ENCODE measurements around the gene AP1B1. TPM values are rescaled to one million over a fixed set of nuclear protein-coding genes. Genes with fewer than 3 reads are reported as not detected.

AP1B1 gene
- total RNA-seq, 1 experiment from 2014 or later, result 77.9 TPM

- CTCF ChIA-PET, result no interaction called here
- Mint-ChIP-seq H3K36me3 (peaks cover 58% of the 10 kb centered on the region), H3K27me3 (ENCODE audit: low read depth) (no peaks in the 10 kb centered on the region), H3K4me1 (0 out of 2 replicates have a peak, but pooled peaks cover under 1% of the 10 kb centered on the region), H3K27ac (0 out of 2 replicates have a peak overlapping the region, but pooled peaks have one; percentile 11), H3K4me3 (no peak overlapping the region), H3K9me3 (no peaks in the 10 kb centered on the region)
- POLR2A ChIA-PET, result interaction anchor here (0.6 kb wide), 1 partner anchor 84 kb away, joined by 3 read pairs; no protein-coding TSS in a partner anchor
- DNase-seq (ENCODE audit: low spot score) (no peak), ATAC-seq (no peak)
- TF ChIP-seq FOXJ3 (CRISPR knock-in tag; IDR thresholded peaks at IDR 0.05; ENCODE audit: borderline replicate concordance) (no peak), STAT6 (CRISPR knock-in tag; conservative IDR thresholded peaks at IDR 0.05; ENCODE audit: low read depth) (no peak), ETV6 (CRISPR knock-in tag; IDR thresholded peaks at IDR 0.05) (no peak), GTF2I (CRISPR knock-in tag; conservative IDR thresholded peaks at IDR 0.05) (no peak), IRF1 (CRISPR knock-in tag; IDR thresholded peaks at IDR 0.05) (no peak), SOX15 (CRISPR knock-in tag; IDR thresholded peaks at IDR 0.05) (no peak), ZBTB43 (CRISPR knock-in tag; IDR thresholded peaks at IDR 0.05) (no peak), HMGA2 (CRISPR knock-in tag; IDR thresholded peaks at IDR 0.05) (no peak), NFYB (CRISPR knock-in tag; conservative IDR thresholded peaks at IDR 0.05; ENCODE audit: low read depth) (no peak; the same call in 1 of the 2 replicates), ZNF416 (CRISPR knock-in tag; IDR thresholded peaks at IDR 0.05) (no peak), GABPB1 (CRISPR knock-in tag; IDR thresholded peaks at IDR 0.05) (no peak)
These were observed 89.1 kb downstream of the AP1B1 start for GRCh38 chr22:29299136-29299900.

- DNase-seq (ENCODE audit: low spot score) (no peak), ATAC-seq (no peak)
- Mint-ChIP-seq H3K27ac (no peak overlapping the region), H3K9me3 (no peaks in the 10 kb centered on the region), H3K4me1 (no peaks in the 10 kb centered on the region), H3K27me3 (ENCODE audit: low read depth) (no peaks in the 10 kb centered on the region), H3K36me3 (peaks cover 65% of the 10 kb centered on the region), H3K4me3 (no peak overlapping the region)
- TF ChIP-seq AR (CRISPR knock-in tag; IDR thresholded peaks at IDR 0.05) (no peak), EMX1 (CRISPR knock-in tag; IDR thresholded peaks at IDR 0.05) (no peak), FOXK1 (CRISPR knock-in tag; IDR thresholded peaks at IDR 0.05) (no peak), E2F4 (CRISPR knock-in tag; IDR thresholded peaks at IDR 0.05; ENCODE audit: borderline replicate concordance, low read depth) (no peak), JAZF1 (CRISPR knock-in tag; IDR thresholded peaks at IDR 0.05) (no peak), IRF2 (CRISPR knock-in tag; IDR thresholded peaks at IDR 0.05; ENCODE audit: borderline replicate concordance, low read depth) (no peak), STAT6 (CRISPR knock-in tag; conservative IDR thresholded peaks at IDR 0.05; ENCODE audit: low read depth) (no peak), CDX4 (CRISPR knock-in tag; IDR thresholded peaks at IDR 0.05; ENCODE audit: borderline replicate concordance) (no peak), ATF2 (CRISPR knock-in tag; IDR thresholded peaks at IDR 0.05; ENCODE audit: borderline replicate concordance, low read depth) (no peak), CREM (CRISPR knock-in tag; IDR thresholded peaks at IDR 0.05) (no peak), TEAD4 (CRISPR knock-in tag; IDR thresholded peaks at IDR 0.05) (no peak)
- ChIA-PET POLR2A (interaction anchor here (0.6 kb wide), 1 partner anchor 85 kb away, joined by 3 read pairs; no protein-coding TSS in a partner anchor), CTCF (no interaction called here)
These were observed 89.7 kb downstream of the AP1B1 start for GRCh38 chr22:29298641-29299040.
